Stomach (tissue), 4 donors: Measurements from ENCODE around the gene PNLDC1.

Experiments used
- CTCF ChIP-seq, 7 experiments: fragments of 450-650 bp in 4 of 7; fragments of 200-600 bp in 3 of 7; sonication (generic) in 3 of 7; IDR thresholded peaks; one replicate each; pipeline ENCODE4 v1.5.1; 2016 to 2019; ENCODE audit warnings: antibody characterized with exemption in 7 of 7, control low read depth in 2 of 7, mild to moderate bottlenecking in 1 of 7
- EP300 ChIP-seq: sonication (generic); formaldehyde crosslinking; IDR thresholded peaks from one replicate; pipeline ENCODE4 v1.6.1; 2017; ENCODE audit warnings: antibody characterized with exemption

- TF ChIP-seq CTCF (IDR thresholded peaks at IDR 0.05) (no peak), EP300 (no peak)
These were observed 60.4 kb downstream of the PNLDC1 start for GRCh38 chr6:159860482-159860881.
